ENCODE measurements around the gene PMM2.
"Not testable (repeated sequence)": the region's sequence is repeated elsewhere in the genome, so short reads cannot be mapped to it uniquely, and the experiment has no call there.

Gene PMM2

GRCh38 chr16:8818504-8819270, 21.0 kb downstream of the PMM2 start:
- no peak for DNase-seq (ENCODE audit: low read depth)

- no peak for DNase-seq (ENCODE audit: low read depth)
Observed at GRCh38 chr16:8819411-8820034, 21.9 kb downstream of the PMM2 start.

- DNase-seq (ENCODE audit: low read depth) = no peak
Observed at GRCh38 chr16:8822403-8822802, 24.8 kb downstream of the PMM2 start.

- no peak for DNase-seq (ENCODE audit: low read depth)
Observed at GRCh38 chr16:8826278-8826879, 28.7 kb downstream of the PMM2 start.

GRCh38 chr16:8828541-8829165, 31.0 kb downstream of the PMM2 start:
- no peak for DNase-seq (ENCODE audit: low read depth)

GRCh38 chr16:8831450-8831849, 33.8 kb downstream of the PMM2 start:
- no peak for DNase-seq (ENCODE audit: low read depth)

GRCh38 chr16:8831871-8832716, 34.5 kb downstream of the PMM2 start:
- DNase-seq (ENCODE audit: low read depth) = no peak

- no peak for DNase-seq (ENCODE audit: low read depth)
Observed at GRCh38 chr16:8832717-8833105, 35.1 kb downstream of the PMM2 start.

GRCh38 chr16:8836797-8837196, 39.2 kb downstream of the PMM2 start:
- not testable (repeated sequence) for DNase-seq (ENCODE audit: low read depth)

GRCh38 chr16:8837594-8837993, 40.0 kb downstream of the PMM2 start:
- not testable (repeated sequence) for DNase-seq (ENCODE audit: low read depth)

GRCh38 chr16:8842016-8842415, 44.4 kb downstream of the PMM2 start:
- not testable (repeated sequence) for DNase-seq (ENCODE audit: low read depth)

- DNase-seq (ENCODE audit: low read depth) = not testable (repeated sequence)
Observed at GRCh38 chr16:8843296-8843695, 45.7 kb downstream of the PMM2 start.

- DNase-seq (ENCODE audit: low read depth) = no peak
Observed at GRCh38 chr16:8845699-8846298, 48.2 kb downstream of the PMM2 start.

GRCh38 chr16:8846401-8846932, 48.8 kb downstream of the PMM2 start:
- DNase-seq (ENCODE audit: low read depth) = no peak

- DNase-seq (ENCODE audit: low read depth) = no peak
Observed at GRCh38 chr16:8847145-8847544, 49.5 kb downstream of the PMM2 start.

- no peak for DNase-seq (ENCODE audit: low read depth)
Observed at GRCh38 chr16:8847623-8848022, 50.0 kb downstream of the PMM2 start.

GRCh38 chr16:8848231-8848938, 50.7 kb downstream of the PMM2 start:
- no peak for DNase-seq (ENCODE audit: low read depth)

GRCh38 chr16:8848939-8849391, 51.3 kb downstream of the PMM2 start:
- DNase-seq (ENCODE audit: low read depth) = no peak

GRCh38 chr16:8849411-8850011, 51.9 kb downstream of the PMM2 start:
- DNase-seq (ENCODE audit: low read depth) = no peak

GRCh38 chr16:8850279-8850885, 52.7 kb downstream of the PMM2 start:
- DNase-seq (ENCODE audit: low read depth) = no peak

Measured in T-helper 22 cell (primary cell).